CD14-positive monocyte (primary cell): ENCODE data around the gene CFHR2. TPM values are rescaled to one million over a fixed set of nuclear protein-coding genes. Genes with fewer than 3 reads are reported as not detected.
"Not testable (repeated sequence)": the region's sequence is repeated elsewhere in the genome, so short reads cannot be mapped to it uniquely, and the experiment has no call there.

Experiments
- DNase-seq, 3 donors: peaks; one replicate each; pipeline ENCODE4 v3.0.0-alpha.2; 2011 to 2022
- H2AFZ ChIP-seq: 2 replicates; pipeline ENCODE4 v1.6.0; 2012; ENCODE audit warnings: mild to moderate bottlenecking, low read depth, low read length, inconsistent platforms; ENCODE audit not compliant: insufficient read depth, poor library complexity, severe bottlenecking
- H3K27ac ChIP-seq, 2 donors: 1 replicate in 1 of 2; 2 replicates in 1 of 2; pipeline ENCODE4 v1.5.1; 2012 to 2013; ENCODE audit warnings: low read length in 2 of 2, control low read depth in 1 of 2, inconsistent platforms in 1 of 2, low read depth in 1 of 2, mild to moderate bottlenecking in 1 of 2
- H3K27me3 ChIP-seq, 2 donors: one replicate each; pipeline versions ENCODE4 v1.6.0 to v1.6.1; 2011 to 2013; ENCODE audit warnings: low read length in 2 of 2; ENCODE audit not compliant: control insufficient read depth in 2 of 2, insufficient read depth in 2 of 2
- H3K36me3 ChIP-seq, 2 donors: replicated peaks in 1 of 2; 1 replicate in 1 of 2; 2 replicates in 1 of 2; pipeline versions ENCODE4 v1.5.1 to v1.6.1; 2012 to 2013; ENCODE audit warnings: low read length in 2 of 2, control low read depth in 1 of 2, inconsistent platforms in 1 of 2, mild to moderate bottlenecking in 1 of 2; ENCODE audit not compliant: insufficient read depth in 2 of 2, control insufficient read depth in 1 of 2
- H3K4me1 ChIP-seq, 2 donors: 1 replicate in 1 of 2; 2 replicates in 1 of 2; pipeline versions ENCODE4 v1.5.1 to v1.6.1; 2012 to 2013; ENCODE audit warnings: low read length in 2 of 2, control low read depth in 1 of 2, inconsistent platforms in 1 of 2, mild to moderate bottlenecking in 1 of 2, moderate library complexity in 1 of 2; ENCODE audit not compliant: insufficient read depth in 2 of 2, control insufficient read depth in 1 of 2
- H3K4me2 ChIP-seq: replicated peaks from 2 replicates; pipeline ENCODE3; 2012; ENCODE audit warnings: low read length, moderate library complexity, mild to moderate bottlenecking; ENCODE audit not compliant: poor library complexity, severe bottlenecking; ENCODE audit errors: extremely low read depth
- H3K4me3 ChIP-seq, 3 experiments: fragments of 200-600 bp in 1 of 3; sonication (generic) in 1 of 3; replicated peaks in 1 of 3; 1 replicate in 2 of 3; 2 replicates in 1 of 3; pipeline ENCODE4 v1.5.1; 2011 to 2013; ENCODE audit warnings: low read length in 3 of 3, mild to moderate bottlenecking in 3 of 3, control low read depth in 2 of 3, low read depth in 2 of 3, inconsistent platforms in 1 of 3, moderate library complexity in 1 of 3
- H3K79me2 ChIP-seq: 2 replicates; pipeline ENCODE4 v1.6.0; 2012; ENCODE audit warnings: mild to moderate bottlenecking, control low read depth, inconsistent platforms, low read length, moderate library complexity; ENCODE audit not compliant: insufficient read depth
- H3K9ac ChIP-seq: 2 replicates; pipeline ENCODE4 v1.6.0; 2017; ENCODE audit warnings: low read length, mild to moderate bottlenecking; ENCODE audit not compliant: insufficient read depth, poor library complexity, severe bottlenecking
- H3K9me3 ChIP-seq, 2 donors: replicated peaks in 1 of 2; 1 replicate in 1 of 2; 2 replicates in 1 of 2; pipeline versions ENCODE4 v1.5.1 to v1.6.1; 2012 to 2013; ENCODE audit warnings: low read length in 2 of 2, control low read depth in 1 of 2; ENCODE audit not compliant: control insufficient read depth in 1 of 2, insufficient read depth in 1 of 2
- H4K20me1 ChIP-seq: 2 replicates; pipeline ENCODE4 v1.6.0; 2012; ENCODE audit warnings: mild to moderate bottlenecking, low read length, control low read depth, moderate library complexity; ENCODE audit not compliant: insufficient read depth
- H3K27ac Mint-ChIP-seq, 7 donors: one replicate each; pipeline ENCODE4 v1.8.0; 2020; ENCODE audit warnings: mild to moderate bottlenecking in 7 of 7, mixed read lengths in 7 of 7, moderate library complexity in 6 of 7, inconsistent platforms in 2 of 7
- H3K27me3 Mint-ChIP-seq, 3 donors: one replicate each; pipeline ENCODE4 v1.8.0; 2021 to 2022; ENCODE audit warnings: low read depth in 3 of 3, mild to moderate bottlenecking in 3 of 3, mixed read lengths in 3 of 3, moderate library complexity in 3 of 3, inconsistent platforms in 1 of 3
- H3K36me3 Mint-ChIP-seq, 2 donors: one replicate each; pipeline ENCODE4 v1.8.0; 2020; ENCODE audit warnings: mixed read lengths in 2 of 2, inconsistent platforms in 1 of 2, mild to moderate bottlenecking in 1 of 2
- H3K4me1 Mint-ChIP-seq: one replicate; pipeline ENCODE4 v1.8.0; 2020; ENCODE audit warnings: mild to moderate bottlenecking, mixed read lengths
- H3K4me3 Mint-ChIP-seq, 2 donors: one replicate each; pipeline ENCODE4 v1.8.0; 2020; ENCODE audit warnings: mild to moderate bottlenecking in 2 of 2, mixed read lengths in 2 of 2, moderate library complexity in 1 of 2
- H3K9me3 Mint-ChIP-seq, 7 donors: one replicate each; pipeline ENCODE4 v1.8.0; 2020 to 2022; ENCODE audit warnings: mixed read lengths in 7 of 7, mild to moderate bottlenecking in 6 of 7, moderate library complexity in 6 of 7, inconsistent platforms in 2 of 7
- CTCF ChIP-seq: fragments of 200-600 bp; IDR thresholded peaks from one replicate; pipeline ENCODE4 v1.8.0; 2022; ENCODE audit warnings: antibody characterized with exemption, mild to moderate bottlenecking
- WGBS: methylation state at CpG from one replicate; pipeline ENCODE4 v1.1.5; 2013; ENCODE audit warnings: missing lambda C conversion rate; ENCODE audit not compliant: insufficient coverage; 5-methylcytosine and 5-hydroxymethylcytosine counted together
- intact Hi-C, 2 donors: fragments of 100-400 bp; cut with micrococcal nuclease; formaldehyde crosslinking; loops; one replicate each; pipeline versions ENCODE4 v1.15.0 to v1.15.1; 2023
- polyA minus RNA-seq: library from RNA; depleted of rRNA, polyadenylated mRNA; stranded (reverse); fragments of >200 nt; gene quantifications from 2 replicates; pipeline ENCODE4 v1.2.3, GENCODE V29; 2012
- polyA plus RNA-seq, 3 donors: library from polyadenylated mRNA; depleted of rRNA in 1 of 3; unstranded in 2 of 3; stranded (reverse) in 1 of 3; fragments of 300-500 nt in 2 of 3; fragments of >200 nt in 1 of 3; fragmentation: Illumina TruSeq in 2 of 3; gene quantifications; 1 replicate in 2 of 3; 2 replicates in 1 of 3; pipeline ENCODE4 v1.2.3, GENCODE V29; 2012 to 2021
- total RNA-seq, 12 experiments: library from RNA in 1 of 12; stranded (reverse) in 1 of 12; fragments of 120-200 nt in 1 of 12; gene quantifications; one replicate each; pipeline ENCODE4 v1.2.4 and lab custom pipeline; 2013 to 2026; ENCODE audit warnings: mixed read lengths in 6 of 12, inconsistent platforms in 1 of 12

The CFHR2 gene
- total RNA-seq (2013) = not detected
- polyA plus RNA-seq (not detected), polyA minus RNA-seq (not detected in 2 replicates), total RNA-seq (lab: John Stamatoyannopoulos, UW) (0 to 1.1 (median 0.04) reads per million in 11 experiments)

- H3K9ac ChIP-seq, H3K27me3 Mint-ChIP-seq, intact Hi-C loops: not testable (repeated sequence)
Measured at GRCh38 chr1:196943568-196943967, at the start of gene CFHR2. TSS of gene CFHR2 (plus strand) at chr1:196943738. CDS start at chr1:196943881, 143 bp downstream.

GRCh38 chr1:196896355-196896754, 47.2 kb upstream of the CFHR2 start:
- Histone ChIP-seq H3K4me3 (no peak overlapping the region), H3K4me2 (no peak overlapping the region), H4K20me1 (no peaks in the 10 kb centered on the region), H2AFZ (no peak overlapping the region), H3K9me3 (no peaks in the 10 kb centered on the region), H3K36me3 (no peaks in the 10 kb centered on the region), H3K27me3 (peaks cover 0 to 9% of the 10 kb centered on the region in 2 donors), H3K79me2 (no peaks in the 10 kb centered on the region), H3K27ac (no peak overlapping the region), H3K4me1 (no peaks in the 10 kb centered on the region), H3K9ac (no peak overlapping the region)
- no peak overlapping the region for H3K27ac Mint-ChIP-seq
- intact Hi-C loops = no loop called here
- no peak for DNase-seq
- 0% methylated on average over 1 of the region's 8 CpGs for WGBS
- peaks cover 7 to 15% (median 9%) of the 10 kb centered on the region in 3 donors for H3K27me3 Mint-ChIP-seq
- H3K4me3 Mint-ChIP-seq = no peak overlapping the region
- TF ChIP-seq CTCF = no peak
- H3K36me3 Mint-ChIP-seq = no peaks in the 10 kb centered on the region
- H3K9me3 Mint-ChIP-seq = peaks cover 0 to 5% (median 2%) of the 10 kb centered on the region in 7 donors
- H3K4me1 Mint-ChIP-seq = no peaks in the 10 kb centered on the region

More at GRCh38 chr1:196943568-196943967, at the start of gene CFHR2:
- WGBS = no CpG with 5 or more reads among the region's 1 CpG
- not testable (repeated sequence) for H3K9me3 ChIP-seq, H3K27ac ChIP-seq, H3K4me1 Mint-ChIP-seq, H3K4me3 Mint-ChIP-seq, H3K36me3 ChIP-seq, H3K36me3 Mint-ChIP-seq, H3K4me3 ChIP-seq, H3K27ac Mint-ChIP-seq, H3K79me2 ChIP-seq, H2AFZ ChIP-seq, DNase-seq, H3K4me2 ChIP-seq, H3K4me1 ChIP-seq, H4K20me1 ChIP-seq, H3K27me3 ChIP-seq
- H3K9me3 Mint-ChIP-seq = peaks cover 4 to 16% (median 10%) of the 10 kb centered on the region in 7 donors
